ENCODE data around the gene SLC16A12.

The SLC16A12 gene

GRCh38 chr10:89442289-89442688, 93.1 kb downstream of the SLC16A12 start:
- no peak overlapping the region for H3K4me3 ChIP-seq (ENCODE audit: low read length, poor library complexity, severe bottlenecking)
- no peaks in the 10 kb centered on the region for H4K20me1 ChIP-seq (ENCODE audit: insufficient read depth, low read length, poor library complexity, severe bottlenecking)
- H3K27me3 ChIP-seq (ENCODE audit: insufficient read depth, low read length, poor library complexity, severe bottlenecking), result no peaks in the 10 kb centered on the region
- no peak for TF ChIP-seq EZH2phosphoT487 (IDR thresholded peaks at IDR 0.05; ENCODE audit: borderline replicate concordance)
- TF ChIP-seq CTCF (conservative IDR thresholded peaks at IDR 0.05; ENCODE audit: low read length), result no peak
- H3F3A ChIP-seq (ENCODE audit: low read depth), result no peaks in the 10 kb centered on the region
- H2AFZ ChIP-seq (ENCODE audit: low read length), result no peak overlapping the region
- H3K9me3 ChIP-seq (ENCODE audit: insufficient read depth, low read depth, low read length), result no peaks in the 10 kb centered on the region
- H3K4me2 ChIP-seq (ENCODE audit: low read depth, low read length, poor library complexity, severe bottlenecking), result no peak overlapping the region
- H3K9me2 ChIP-seq (replicated peaks; ENCODE audit: low read depth, low read length), result no peaks in the 10 kb centered on the region
- no peaks in the 10 kb centered on the region for H3K36me3 ChIP-seq (ENCODE audit: insufficient read depth, low read length)
- no peaks in the 10 kb centered on the region for H3K4me1 ChIP-seq (ENCODE audit: insufficient read depth, low read length, poor library complexity, severe bottlenecking)
- H3K79me2 ChIP-seq (ENCODE audit: insufficient read depth, low read length), result no peaks in the 10 kb centered on the region
- no peak overlapping the region for H3K9ac ChIP-seq (ENCODE audit: low read depth, low read length, poor library complexity, severe bottlenecking)

GRCh38 chr10:89440226-89441009, 95.0 kb downstream of the SLC16A12 start:
- no peak overlapping the region for H3K4me3 ChIP-seq (ENCODE audit: low read length, poor library complexity, severe bottlenecking)
- H3K4me2 ChIP-seq (ENCODE audit: low read depth, low read length, poor library complexity, severe bottlenecking), result no peak overlapping the region
- no peaks in the 10 kb centered on the region for H4K20me1 ChIP-seq (ENCODE audit: insufficient read depth, low read length, poor library complexity, severe bottlenecking)
- no peaks in the 10 kb centered on the region for H3K9me3 ChIP-seq (ENCODE audit: insufficient read depth, low read depth, low read length)
- no peaks in the 10 kb centered on the region for H3K9me2 ChIP-seq (replicated peaks; ENCODE audit: low read depth, low read length)
- TF ChIP-seq CTCF (conservative IDR thresholded peaks at IDR 0.05; ENCODE audit: low read length), result no peak
- no peak for TF ChIP-seq EZH2phosphoT487 (IDR thresholded peaks at IDR 0.05; ENCODE audit: borderline replicate concordance)
- no peak overlapping the region for H3K9ac ChIP-seq (ENCODE audit: low read depth, low read length, poor library complexity, severe bottlenecking)
- H3K27me3 ChIP-seq (ENCODE audit: insufficient read depth, low read length, poor library complexity, severe bottlenecking), result no peaks in the 10 kb centered on the region
- no peaks in the 10 kb centered on the region for H3K4me1 ChIP-seq (ENCODE audit: insufficient read depth, low read length, poor library complexity, severe bottlenecking)
- H3K79me2 ChIP-seq (ENCODE audit: insufficient read depth, low read length), result no peaks in the 10 kb centered on the region
- H2AFZ ChIP-seq (ENCODE audit: low read length), result no peak overlapping the region
- no peaks in the 10 kb centered on the region for H3F3A ChIP-seq (ENCODE audit: low read depth)
- H3K36me3 ChIP-seq (ENCODE audit: insufficient read depth, low read length), result no peaks in the 10 kb centered on the region

GRCh38 chr10:89438525-89438924, 96.9 kb downstream of the SLC16A12 start:
- Histone ChIP-seq H3K4me2 (ENCODE audit: low read depth, low read length, poor library complexity, severe bottlenecking) (no peak overlapping the region), H3K4me3 (ENCODE audit: low read length, poor library complexity, severe bottlenecking) (no peak overlapping the region), H3K4me1 (ENCODE audit: insufficient read depth, low read length, poor library complexity, severe bottlenecking) (no peaks in the 10 kb centered on the region), H3K9me3 (ENCODE audit: insufficient read depth, low read depth, low read length) (no peaks in the 10 kb centered on the region), H3K9ac (ENCODE audit: low read depth, low read length, poor library complexity, severe bottlenecking) (no peak overlapping the region), H3K9me2 (replicated peaks; ENCODE audit: low read depth, low read length) (no peaks in the 10 kb centered on the region), H3K27me3 (ENCODE audit: insufficient read depth, low read length, poor library complexity, severe bottlenecking) (no peaks in the 10 kb centered on the region), H3F3A (ENCODE audit: low read depth) (no peaks in the 10 kb centered on the region), H4K20me1 (ENCODE audit: insufficient read depth, low read length, poor library complexity, severe bottlenecking) (no peaks in the 10 kb centered on the region), H2AFZ (ENCODE audit: low read length) (no peak overlapping the region), H3K79me2 (ENCODE audit: insufficient read depth, low read length) (no peaks in the 10 kb centered on the region), H3K36me3 (ENCODE audit: insufficient read depth, low read length) (no peaks in the 10 kb centered on the region)
- no peak for TF ChIP-seq CTCF (conservative IDR thresholded peaks at IDR 0.05; ENCODE audit: low read length)
- TF ChIP-seq EZH2phosphoT487 (IDR thresholded peaks at IDR 0.05; ENCODE audit: borderline replicate concordance), result no peak

All from Loucy (cell line).